Mesodermal cell (in vitro differentiated cells): ENCODE data around the gene EHBP1.

Source experiments
- H3K27ac ChIP-seq: 2 replicates; pipeline ENCODE4 v1.7.0; 2013; ENCODE audit warnings: mild to moderate bottlenecking, low read depth, low read length, moderate library complexity; ENCODE audit not compliant: severe bottlenecking
- H3K36me3 ChIP-seq: 2 replicates; pipeline ENCODE4 v1.7.1; 2013; ENCODE audit warnings: mild to moderate bottlenecking, low read length, moderate library complexity; ENCODE audit not compliant: control insufficient read depth, insufficient read depth
- H3K4me1 ChIP-seq: one replicate; pipeline ENCODE4 v1.7.1; 2013; ENCODE audit warnings: mild to moderate bottlenecking, low read length; ENCODE audit not compliant: insufficient read depth, control insufficient read depth, poor library complexity, severe bottlenecking
- H3K4me3 ChIP-seq: 2 replicates; pipeline ENCODE4 v1.7.0; 2013; ENCODE audit warnings: low read length, control low read depth, mild to moderate bottlenecking; ENCODE audit not compliant: insufficient read depth, poor library complexity, severe bottlenecking; ENCODE audit errors: extremely low read depth
- H3K9me3 ChIP-seq: 2 replicates; pipeline ENCODE4 v1.7.1; 2013; ENCODE audit warnings: mild to moderate bottlenecking, low read length, moderate library complexity; ENCODE audit not compliant: control insufficient read depth
- WGBS, 2 experiments: methylation state at CpG; one replicate each; pipeline ENCODE4 v1.1.5; 2013; ENCODE audit warnings: missing lambda C conversion rate in 2 of 2; ENCODE audit not compliant: insufficient coverage in 2 of 2; 5-methylcytosine and 5-hydroxymethylcytosine counted together

The EHBP1 gene

GRCh38 chr2:62856228-62857040, 150.9 kb downstream of the EHBP1 start:
- 98 to 100% methylated on average over 4 to 5 of the region's 6 CpGs for WGBS, 2 experiments
- Histone ChIP-seq H3K36me3 (peaks cover 20% of the 10 kb centered on the region), H3K4me1 (no peaks in the 10 kb centered on the region), H3K4me3 (no peak overlapping the region), H3K27ac (no peak overlapping the region), H3K9me3 (no peaks in the 10 kb centered on the region)

DNA sequence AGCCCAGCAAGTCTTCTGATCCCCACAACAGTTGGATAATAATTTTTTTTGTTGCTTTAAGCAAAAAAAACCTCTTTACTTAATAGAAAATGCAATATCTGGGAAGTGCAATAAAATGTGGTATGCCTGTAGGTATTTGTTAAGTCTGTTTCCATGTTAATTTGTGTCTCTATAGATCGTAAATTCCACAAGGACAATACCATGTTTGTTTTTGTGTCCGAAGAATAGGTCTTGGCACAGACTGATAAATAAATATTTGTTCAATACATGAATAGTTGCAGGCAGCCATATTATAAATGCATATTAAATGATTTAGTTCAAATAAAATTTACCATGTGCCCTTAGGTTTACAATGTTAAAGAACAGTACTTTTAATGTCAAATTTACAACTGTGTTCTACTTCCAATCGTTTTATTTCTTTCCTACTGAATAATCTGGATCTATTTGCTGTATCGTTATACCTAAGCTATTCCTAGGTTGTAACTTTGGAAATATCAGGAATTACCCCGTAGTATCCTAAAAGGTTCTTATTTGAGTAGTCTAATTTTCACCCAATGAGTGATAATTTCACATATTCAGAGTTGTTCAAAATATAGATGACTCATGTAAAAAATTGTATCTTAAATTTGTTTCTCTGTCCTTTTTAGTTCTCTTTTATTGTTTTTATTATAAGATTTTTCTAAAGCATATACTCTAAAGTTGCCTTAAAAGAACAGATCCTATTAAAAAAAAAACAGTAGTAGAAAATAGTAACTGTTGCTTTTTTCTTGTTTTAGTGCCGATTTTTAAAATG, 151.8 kb downstream of the EHBP1 start:
- H3K4me1 ChIP-seq = no peaks in the 10 kb centered on the region
- H3K9me3 ChIP-seq = no peaks in the 10 kb centered on the region
- 100% methylated on average over 1 of the region's 6 CpGs; no CpG with 5 or more reads in 1 of the 2 experiments for WGBS, 2 experiments
- H3K4me3 ChIP-seq = no peak overlapping the region
- peaks cover 20% of the 10 kb centered on the region for H3K36me3 ChIP-seq
- no peak overlapping the region for H3K27ac ChIP-seq

- peaks cover 20% of the 10 kb centered on the region for H3K36me3 ChIP-seq
- H3K27ac ChIP-seq = no peak overlapping the region
- WGBS, 2 experiments = 90 to 100% methylated on average over 2 of the region's 2 CpGs
- H3K4me3 ChIP-seq = no peak overlapping the region
- no peaks in the 10 kb centered on the region for H3K9me3 ChIP-seq
- no peaks in the 10 kb centered on the region for H3K4me1 ChIP-seq
Observed at GRCh38 chr2:62858231-62858832, 152.8 kb downstream of the EHBP1 start.

- Histone ChIP-seq H3K4me3 (no peak overlapping the region), H3K36me3 (no peaks in the 10 kb centered on the region), H3K27ac (no peak overlapping the region), H3K9me3 (peaks cover 5% of the 10 kb centered on the region), H3K4me1 (no peaks in the 10 kb centered on the region)
- 100% methylated on average over 1 of the region's 3 CpGs; no CpG with 5 or more reads in 1 of the 2 experiments for WGBS, 2 experiments
Observed at GRCh38 chr2:62868947-62869346, 163.4 kb downstream of the EHBP1 start.

- no CpG with 5 or more reads among the region's 1 CpG for WGBS, 2 experiments
- Histone ChIP-seq H3K27ac (no peak overlapping the region), H3K36me3 (peaks cover 10% of the 10 kb centered on the region), H3K4me1 (no peaks in the 10 kb centered on the region), H3K9me3 (peaks cover 5% of the 10 kb centered on the region), H3K4me3 (no peak overlapping the region)
Observed at GRCh38 chr2:62870966-62871365, 165.5 kb downstream of the EHBP1 start.

DNA sequence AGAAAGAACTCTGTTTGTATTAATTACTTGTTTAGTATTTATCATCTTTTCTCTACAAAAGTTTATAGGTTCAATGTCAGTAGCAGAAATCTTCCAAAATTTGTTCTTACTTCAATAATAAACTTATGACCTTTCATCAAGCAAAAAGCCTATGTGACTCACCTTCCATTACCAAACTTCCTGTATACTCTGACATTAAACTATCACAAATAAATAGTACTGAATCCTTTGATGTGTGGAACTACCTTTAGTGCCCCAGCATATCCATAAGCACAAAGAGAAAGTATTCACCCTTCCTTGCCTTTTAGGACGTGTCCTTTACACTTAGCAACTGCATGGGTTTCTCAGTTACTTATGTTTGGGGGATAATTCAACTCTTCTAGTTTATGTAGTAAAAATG, 166.0 kb downstream of the EHBP1 start:
- no CpG with 5 or more reads among the region's 1 CpG for WGBS, 2 experiments
- peaks cover 15% of the 10 kb centered on the region for H3K36me3 ChIP-seq
- H3K4me1 ChIP-seq = no peaks in the 10 kb centered on the region
- no peak overlapping the region for H3K4me3 ChIP-seq
- H3K27ac ChIP-seq = no peak overlapping the region
- H3K9me3 ChIP-seq = peaks cover 5% of the 10 kb centered on the region

GRCh38 chr2:62873603-62874002, 168.1 kb downstream of the EHBP1 start:
- peaks cover 32% of the 10 kb centered on the region for H3K36me3 ChIP-seq
- peaks cover 10% of the 10 kb centered on the region for H3K9me3 ChIP-seq
- H3K27ac ChIP-seq = no peak overlapping the region
- WGBS, 2 experiments = no CpG with 5 or more reads among the region's 3 CpGs
- H3K4me1 ChIP-seq = no peaks in the 10 kb centered on the region
- no peak overlapping the region for H3K4me3 ChIP-seq

GRCh38 chr2:62874881-62875383, 169.4 kb downstream of the EHBP1 start:
- H3K27ac ChIP-seq = no peak overlapping the region
- no peak overlapping the region for H3K4me3 ChIP-seq
- 98 to 99% methylated on average over 5 to 6 of the region's 6 CpGs for WGBS, 2 experiments
- H3K4me1 ChIP-seq = no peaks in the 10 kb centered on the region
- peaks cover 32% of the 10 kb centered on the region for H3K36me3 ChIP-seq
- H3K9me3 ChIP-seq = peaks cover 10% of the 10 kb centered on the region

- WGBS, 2 experiments = no CpG with 5 or more reads among the region's 4 CpGs
- Histone ChIP-seq H3K9me3 (peaks cover 6% of the 10 kb centered on the region), H3K36me3 (peaks cover 20% of the 10 kb centered on the region), H3K4me3 (no peak overlapping the region), H3K27ac (no peak overlapping the region), H3K4me1 (no peaks in the 10 kb centered on the region)
Observed at GRCh38 chr2:62881162-62881795, 175.8 kb downstream of the EHBP1 start.

GRCh38 chr2:62883629-62884028, 178.1 kb downstream of the EHBP1 start:
- Histone ChIP-seq H3K27ac (no peak overlapping the region), H3K4me1 (no peaks in the 10 kb centered on the region), H3K9me3 (no peaks in the 10 kb centered on the region), H3K4me3 (no peak overlapping the region), H3K36me3 (no peaks in the 10 kb centered on the region)
- 80 to 89% methylated on average over 4 of the region's 7 CpGs for WGBS, 2 experiments
